Measurements from ENCODE around the gene MAPK8IP1.
"Not testable (repeated sequence)": the region's sequence is repeated elsewhere in the genome, so short reads cannot be mapped to it uniquely, and the experiment has no call there.

Gene MAPK8IP1

GRCh38 chr11:45895553-45896259 lies 10.3 kb downstream of the MAPK8IP1 start:
- TF ChIP-seq CTCF (IDR thresholded peaks at IDR 0.05; ENCODE audit: low read depth, low read length, missing control alignments): no peak
- H3K4me3 ChIP-seq (ENCODE audit: low read depth, low read length): no peak overlapping the region
- DNase-seq (ENCODE audit: low read depth): no peak
- in situ Hi-C loops (cut with HindIII; ENCODE audit: low sequenced_read_pairs): no loop called here

GRCh38 chr11:45896422-45896984 lies 11.1 kb downstream of the MAPK8IP1 start:
- in situ Hi-C loops (cut with HindIII; ENCODE audit: low sequenced_read_pairs): no loop called here
- H3K4me3 ChIP-seq (ENCODE audit: low read depth, low read length): no peak overlapping the region
- TF ChIP-seq CTCF (IDR thresholded peaks at IDR 0.05; ENCODE audit: low read depth, low read length, missing control alignments): no peak
- DNase-seq (ENCODE audit: low read depth): no peak

GRCh38 chr11:45897556-45897955 lies 12.1 kb downstream of the MAPK8IP1 start:
- no peak overlapping the region for H3K4me3 ChIP-seq (ENCODE audit: low read depth, low read length)
- TF ChIP-seq CTCF (IDR thresholded peaks at IDR 0.05; ENCODE audit: low read depth, low read length, missing control alignments): no peak
- no peak for DNase-seq (ENCODE audit: low read depth)
- in situ Hi-C loops (cut with HindIII; ENCODE audit: low sequenced_read_pairs): no loop called here

- no peak for TF ChIP-seq CTCF (IDR thresholded peaks at IDR 0.05; ENCODE audit: low read depth, low read length, missing control alignments)
- in situ Hi-C loops (cut with HindIII; ENCODE audit: low sequenced_read_pairs): no loop called here
- no peak overlapping the region for H3K4me3 ChIP-seq (ENCODE audit: low read depth, low read length)
- no peak for DNase-seq (ENCODE audit: low read depth)
Observed at GRCh38 chr11:45899086-45899447, 13.6 kb downstream of the MAPK8IP1 start.

- peak; percentile 59 for DNase-seq (ENCODE audit: low read depth)
- in situ Hi-C loops (cut with HindIII; ENCODE audit: low sequenced_read_pairs): no loop called here
Observed at GRCh38 chr11:45899448-45900174, 14.2 kb downstream of the MAPK8IP1 start.

GRCh38 chr11:45900175-45900800 lies 14.8 kb downstream of the MAPK8IP1 start:
- in situ Hi-C loops (cut with HindIII; ENCODE audit: low sequenced_read_pairs); DNase-seq (ENCODE audit: low read depth): not testable (repeated sequence)
- peak overlapping the region; percentile 49 for H3K4me3 ChIP-seq (ENCODE audit: low read depth, low read length)

More at GRCh38 chr11:45899448-45900174, 14.2 kb downstream of the MAPK8IP1 start:
- peak overlapping the region; percentile 49 for H3K4me3 ChIP-seq (ENCODE audit: low read depth, low read length)
- TF ChIP-seq CTCF (IDR thresholded peaks at IDR 0.05; ENCODE audit: low read depth, low read length, missing control alignments): no peak

All from astrocyte of the cerebellum (primary cell).